Measurements from ENCODE around the gene NMB. TPM values are rescaled to one million over a fixed set of nuclear protein-coding genes. Genes with fewer than 3 reads are reported as not detected.

NMB gene
- total RNA-seq, 1 experiment from 2014 or later = 29.2 TPM

GRCh38 chr15:84616235-84616634, 41.8 kb downstream of the NMB start:
- no peak for DNase-seq (ENCODE audit: low read depth)

DNA sequence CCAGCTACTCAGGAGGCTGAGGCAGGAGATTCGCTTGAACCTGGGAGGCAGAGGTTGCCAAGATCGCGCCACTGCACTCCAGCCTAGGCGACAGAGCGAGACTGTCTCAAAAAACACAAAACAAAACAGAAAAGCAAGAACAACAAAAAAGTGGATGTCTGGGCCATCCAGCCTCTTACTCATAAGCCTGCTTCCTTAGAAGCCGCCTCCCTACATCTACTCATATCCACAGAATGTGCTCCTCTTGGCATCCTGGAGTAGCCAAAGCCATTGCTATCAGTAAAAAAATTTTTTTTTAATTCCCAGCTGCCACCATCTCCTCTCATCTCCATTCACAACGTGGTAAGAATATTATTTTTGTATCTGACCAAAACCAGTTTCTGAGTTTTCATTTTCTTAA, 46.4 kb downstream of the NMB start:
- DNase-seq (ENCODE audit: low read depth) = no peak

GRCh38 chr15:84609818-84610525, 48.0 kb downstream of the NMB start:
- no peak for DNase-seq (ENCODE audit: low read depth)

GRCh38 chr15:84608707-84609284, 49.2 kb downstream of the NMB start:
- no peak for DNase-seq (ENCODE audit: low read depth)

DNA sequence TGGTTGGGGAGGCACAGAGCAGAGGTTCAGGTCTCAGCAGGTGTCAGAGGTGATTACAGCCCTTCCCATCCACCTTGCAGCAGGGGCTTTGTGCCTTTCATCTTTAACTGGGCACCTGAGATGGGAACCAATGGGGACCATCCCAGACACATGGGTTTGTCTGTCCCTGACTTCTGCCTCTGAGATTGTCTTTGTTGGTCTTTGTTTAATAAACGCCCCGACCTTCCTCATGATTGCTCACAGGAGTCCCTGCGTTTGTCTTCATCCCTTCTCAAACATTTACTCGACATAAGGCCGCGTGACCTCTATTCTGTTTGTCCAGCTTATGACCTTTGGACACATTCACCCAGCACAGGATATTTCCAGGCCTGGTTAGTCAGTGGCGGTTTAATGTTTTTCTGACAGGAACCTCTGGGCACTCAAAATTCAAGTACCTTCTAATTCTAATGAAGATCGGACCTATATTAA, 51.3 kb downstream of the NMB start:
- DNase-seq (ENCODE audit: low read depth) = no peak

DNA sequence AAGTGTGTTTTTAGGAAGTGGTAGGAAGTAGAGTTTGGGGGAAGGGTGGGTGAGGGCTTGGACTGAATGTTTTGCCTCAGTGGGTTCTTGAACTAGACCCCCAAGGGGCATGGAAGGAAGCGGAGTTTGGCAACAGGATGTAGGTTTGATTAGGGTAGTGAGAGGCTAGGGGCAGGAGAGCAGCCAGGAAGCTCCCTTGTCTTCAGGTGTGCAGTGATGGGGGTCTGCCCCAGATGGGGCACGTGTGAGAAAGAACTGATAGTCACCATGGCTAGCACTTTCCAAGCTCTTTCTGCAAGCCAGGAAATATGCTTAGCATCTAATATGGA, 52.5 kb downstream of the NMB start:
- DNase-seq (ENCODE audit: low read depth) = no peak

Other genes starting within 250 kb of the NMB start
- 7.8 and 15.5 TPM in 2 replicates for gene ZSCAN2, start 57.2 kb downstream of the NMB start, total RNA-seq (2014; rRNA removed; shearing (Covaris generic))
- gene WDR73, start 3.9 kb downstream of the NMB start, total RNA-seq (2014; rRNA removed; shearing (Covaris generic)) = 29.7 and 32.7 TPM in 2 replicates
- gene SEC11A, start 57.9 kb upstream of the NMB start, total RNA-seq (2014; rRNA removed; shearing (Covaris generic)) = 257 and 259 TPM in 2 replicates
- gene ZNF592, start 90.4 kb upstream of the NMB start, total RNA-seq (2014; rRNA removed; shearing (Covaris generic)) = 6.4 and 7.4 TPM in 2 replicates
- 0.10 and 0.12 TPM in 2 replicates for gene ALPK3, start 159.2 kb upstream of the NMB start, total RNA-seq (2014; rRNA removed; shearing (Covaris generic))
- gene SLC28A1, start 226.5 kb upstream of the NMB start, total RNA-seq (2014; rRNA removed; shearing (Covaris generic)) = not detected in 2 replicates

Data from RPMI7951 (cell line).